Parathyroid adenoma (tissue), 2 donors: ENCODE results near the gene TRIM17.

ENCODE experiments used
- H2AFZ ChIP-seq: fragments of 300-600 bp; sonication (generic); one replicate; pipeline ENCODE4 v1.7.0; 2017; ENCODE audit warnings: antibody characterized with exemption, mild to moderate bottlenecking
- H3K27ac ChIP-seq: fragments of 300-600 bp; sonication (generic); one replicate; pipeline ENCODE4 v1.7.0; 2017
- H3K27me3 ChIP-seq: fragments of 300-600 bp; sonication (generic); one replicate; pipeline ENCODE4 v1.7.0; 2017; ENCODE audit warnings: low read length; ENCODE audit not compliant: control insufficient read depth, insufficient read depth
- H3K36me3 ChIP-seq: fragments of 300-600 bp; sonication (generic); one replicate; pipeline ENCODE4 v1.7.0; 2017; ENCODE audit warnings: low read length; ENCODE audit not compliant: control insufficient read depth, insufficient read depth
- H3K4me1 ChIP-seq: fragments of 300-600 bp; sonication (generic); one replicate; pipeline ENCODE4 v1.7.0; 2017; ENCODE audit warnings: control low read depth
- H3K4me2 ChIP-seq: fragments of 300-600 bp; sonication (generic); one replicate; pipeline ENCODE4 v1.7.0; 2017; ENCODE audit warnings: low read length
- H3K4me3 ChIP-seq: fragments of 300-600 bp; sonication (generic); one replicate; pipeline ENCODE4 v1.7.0; 2017; ENCODE audit warnings: low read depth, low read length
- H3K79me2 ChIP-seq: fragments of 300-600 bp; sonication (generic); one replicate; pipeline ENCODE4 v1.7.0; 2017; ENCODE audit warnings: control low read depth
- H3K9ac ChIP-seq: fragments of 300-600 bp; sonication (generic); one replicate; pipeline ENCODE4 v1.7.0; 2017; ENCODE audit warnings: mild to moderate bottlenecking
- H3K9me3 ChIP-seq: fragments of 300-600 bp; sonication (generic); one replicate; pipeline ENCODE4 v1.7.0; 2017; ENCODE audit warnings: low read length; ENCODE audit not compliant: control insufficient read depth
- TF ChIP-seq, protein P1 (sequence below): fragments of 300-600 bp; sonication (generic); IDR thresholded peaks from one replicate; pipeline ENCODE4 v1.7.0; 2017; ENCODE audit warnings: antibody characterized with exemption, mild to moderate bottlenecking
- donor health status: primary hyperparathyroidism.

The TRIM17 gene

GRCh38 chr1:228452194-228453021, 35.7 kb upstream of the TRIM17 start:
- no peak overlapping the region for H2AFZ ChIP-seq
- H3K27me3 ChIP-seq: no peaks in the 10 kb centered on the region
- no peaks in the 10 kb centered on the region for H3K79me2 ChIP-seq
- TF ChIP-seq, protein P1, sequence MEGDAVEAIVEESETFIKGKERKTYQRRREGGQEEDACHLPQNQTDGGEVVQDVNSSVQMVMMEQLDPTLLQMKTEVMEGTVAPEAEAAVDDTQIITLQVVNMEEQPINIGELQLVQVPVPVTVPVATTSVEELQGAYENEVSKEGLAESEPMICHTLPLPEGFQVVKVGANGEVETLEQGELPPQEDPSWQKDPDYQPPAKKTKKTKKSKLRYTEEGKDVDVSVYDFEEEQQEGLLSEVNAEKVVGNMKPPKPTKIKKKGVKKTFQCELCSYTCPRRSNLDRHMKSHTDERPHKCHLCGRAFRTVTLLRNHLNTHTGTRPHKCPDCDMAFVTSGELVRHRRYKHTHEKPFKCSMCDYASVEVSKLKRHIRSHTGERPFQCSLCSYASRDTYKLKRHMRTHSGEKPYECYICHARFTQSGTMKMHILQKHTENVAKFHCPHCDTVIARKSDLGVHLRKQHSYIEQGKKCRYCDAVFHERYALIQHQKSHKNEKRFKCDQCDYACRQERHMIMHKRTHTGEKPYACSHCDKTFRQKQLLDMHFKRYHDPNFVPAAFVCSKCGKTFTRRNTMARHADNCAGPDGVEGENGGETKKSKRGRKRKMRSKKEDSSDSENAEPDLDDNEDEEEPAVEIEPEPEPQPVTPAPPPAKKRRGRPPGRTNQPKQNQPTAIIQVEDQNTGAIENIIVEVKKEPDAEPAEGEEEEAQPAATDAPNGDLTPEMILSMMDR: no peak
- no peaks in the 10 kb centered on the region for H3K9me3 ChIP-seq
- H3K27ac ChIP-seq: no peak overlapping the region
- no peak overlapping the region for H3K9ac ChIP-seq
- no peaks in the 10 kb centered on the region for H3K36me3 ChIP-seq
- H3K4me2 ChIP-seq: no peak overlapping the region
- no peak overlapping the region for H3K4me3 ChIP-seq
- H3K4me1 ChIP-seq: no peaks in the 10 kb centered on the region

- H3K9ac ChIP-seq: no peak overlapping the region
- TF ChIP-seq, protein P1: no peak
- no peak overlapping the region for H3K4me3 ChIP-seq
Observed at GRCh38 chr1:228450200-228450599, 33.5 kb upstream of the TRIM17 start.

GRCh38 chr1:228448372-228448771, 31.7 kb upstream of the TRIM17 start:
- TF ChIP-seq, protein P1: no peak
- H3K4me3 ChIP-seq: no peak overlapping the region
- no peaks in the 10 kb centered on the region for H3K36me3 ChIP-seq
- H2AFZ ChIP-seq: no peak overlapping the region
- H3K9me3 ChIP-seq: no peaks in the 10 kb centered on the region
- H3K4me1 ChIP-seq: no peaks in the 10 kb centered on the region
- no peak overlapping the region for H3K9ac ChIP-seq
- H3K4me2 ChIP-seq: no peak overlapping the region
- H3K27me3 ChIP-seq: no peaks in the 10 kb centered on the region
- H3K27ac ChIP-seq: no peak overlapping the region
- no peaks in the 10 kb centered on the region for H3K79me2 ChIP-seq

More at GRCh38 chr1:228450200-228450599, 33.5 kb upstream of the TRIM17 start:
- Histone ChIP-seq H3K27me3 (no peaks in the 10 kb centered on the region), H3K36me3 (no peaks in the 10 kb centered on the region), H3K4me1 (no peaks in the 10 kb centered on the region), H2AFZ (no peak overlapping the region), H3K9me3 (no peaks in the 10 kb centered on the region), H3K27ac (no peak overlapping the region), H3K79me2 (no peaks in the 10 kb centered on the region), H3K4me2 (no peak overlapping the region)

DNA sequence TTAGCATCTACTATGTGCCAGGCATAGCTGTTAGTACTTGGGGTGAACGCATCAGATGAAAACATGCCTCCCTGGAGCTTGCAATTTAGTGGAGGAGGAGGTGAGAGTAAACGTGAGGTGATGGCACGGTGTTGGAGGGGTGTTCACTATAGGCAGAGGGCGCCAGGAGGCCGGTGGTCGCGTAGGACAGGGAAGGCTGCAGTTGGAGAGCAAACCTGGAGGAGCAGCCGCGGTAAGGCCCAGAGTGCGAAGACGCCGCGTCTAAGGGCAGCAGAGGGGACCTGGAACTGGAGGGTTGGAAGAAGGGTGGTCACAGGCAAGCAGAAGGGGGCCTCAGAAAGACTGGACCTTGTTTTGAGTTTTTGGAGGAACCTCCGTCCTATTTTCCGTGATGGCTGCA, 30.2 kb upstream of the TRIM17 start:
- H2AFZ ChIP-seq: no peak overlapping the region
- no peaks in the 10 kb centered on the region for H3K27me3 ChIP-seq
- H3K9me3 ChIP-seq: no peaks in the 10 kb centered on the region
- H3K4me2 ChIP-seq: no peak overlapping the region
- no peaks in the 10 kb centered on the region for H3K4me1 ChIP-seq
- no peak overlapping the region for H3K27ac ChIP-seq
- H3K79me2 ChIP-seq: no peaks in the 10 kb centered on the region
- H3K9ac ChIP-seq: no peak overlapping the region
- H3K36me3 ChIP-seq: no peaks in the 10 kb centered on the region
- H3K4me3 ChIP-seq: no peak overlapping the region
- TF ChIP-seq, protein P1: no peak
